ENCODE data around the gene CPSF4.

Gene CPSF4

DNA sequence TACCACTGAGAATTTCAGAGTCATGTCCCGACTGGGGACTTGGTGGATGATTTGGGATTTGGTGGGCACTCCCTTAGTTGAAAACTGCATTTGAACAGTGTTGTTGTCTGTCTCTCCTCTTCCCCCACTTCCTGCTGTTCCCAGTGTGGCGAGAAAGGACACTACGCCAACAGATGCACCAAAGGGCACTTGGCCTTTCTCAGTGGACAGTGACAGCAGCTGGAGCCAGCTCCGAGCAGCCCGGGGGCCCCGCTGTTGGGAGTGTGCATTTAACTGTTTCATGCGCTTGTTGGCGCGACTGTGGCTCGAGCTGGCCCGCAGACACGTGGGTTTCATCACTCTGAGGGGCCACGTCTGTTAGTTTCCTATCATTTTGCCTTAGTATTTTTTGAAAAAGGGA lies 17.5 kb downstream of the CPSF4 start:
- no peak for TF ChIP-seq CTCF (IDR thresholded peaks at IDR 0.05; ENCODE audit: insufficient read depth, missing control alignments)
- DNase-seq (ENCODE audit: insufficient read length, low spot score) (no peak), FAIRE-seq (no peak)

GRCh38 chr7:99457050-99457649 lies 18.4 kb downstream of the CPSF4 start:
- FAIRE-seq (no peak), DNase-seq (ENCODE audit: insufficient read length, low spot score) (no peak)
- TF ChIP-seq CTCF (IDR thresholded peaks at IDR 0.05; ENCODE audit: insufficient read depth, missing control alignments) = no peak

DNA sequence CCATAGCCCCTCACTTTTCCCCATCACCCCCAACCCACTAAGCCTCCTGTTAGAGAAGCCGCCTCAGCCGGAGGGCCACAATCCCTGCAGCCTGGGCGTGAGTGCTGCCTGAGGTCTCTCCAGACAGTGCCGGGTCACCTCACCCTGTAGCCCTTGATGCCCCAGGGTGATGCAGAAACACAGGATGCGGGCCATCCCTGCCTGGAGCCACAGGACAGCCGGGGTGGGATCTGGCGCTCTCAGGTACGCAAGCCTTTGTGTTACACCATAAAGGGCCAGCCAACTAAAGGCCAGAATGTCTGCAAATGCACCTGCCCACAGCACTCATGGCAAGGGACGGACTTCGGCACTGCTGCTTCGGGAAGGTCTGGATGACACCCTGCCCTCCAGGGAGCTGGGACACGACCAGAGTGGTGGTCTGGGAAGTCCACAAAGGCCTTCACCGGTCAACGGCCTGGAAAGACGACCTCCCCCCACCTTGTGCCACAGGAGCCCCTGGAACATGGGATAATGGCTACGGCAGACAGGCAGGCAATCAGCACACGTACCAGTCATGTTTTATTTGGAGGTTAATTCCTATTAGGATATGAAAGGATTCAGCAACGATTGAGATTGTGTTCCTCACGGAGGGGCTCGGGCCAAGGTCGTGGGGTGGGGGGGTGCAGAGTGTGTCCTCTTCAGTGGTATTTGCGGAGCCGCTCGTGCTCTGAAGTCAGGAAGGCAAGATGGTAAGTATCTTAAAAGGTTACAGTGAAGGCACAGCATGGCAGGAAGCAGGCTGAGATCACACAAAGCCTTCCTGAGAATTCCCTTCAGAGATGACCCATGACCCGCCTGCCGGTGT lies 19.1 kb downstream of the CPSF4 start:
- no peak for FAIRE-seq
- no peak for DNase-seq (ENCODE audit: insufficient read length, low spot score)

GRCh38 chr7:99459087-99459486 lies 20.3 kb downstream of the CPSF4 start:
- DNase-seq (ENCODE audit: insufficient read length, low spot score) (no peak), FAIRE-seq (no peak)

More for the DNA sequence above, 19.1 kb downstream of the CPSF4 start:
- TF ChIP-seq CTCF (IDR thresholded peaks at IDR 0.05; ENCODE audit: insufficient read depth, missing control alignments) = no peak

DNA sequence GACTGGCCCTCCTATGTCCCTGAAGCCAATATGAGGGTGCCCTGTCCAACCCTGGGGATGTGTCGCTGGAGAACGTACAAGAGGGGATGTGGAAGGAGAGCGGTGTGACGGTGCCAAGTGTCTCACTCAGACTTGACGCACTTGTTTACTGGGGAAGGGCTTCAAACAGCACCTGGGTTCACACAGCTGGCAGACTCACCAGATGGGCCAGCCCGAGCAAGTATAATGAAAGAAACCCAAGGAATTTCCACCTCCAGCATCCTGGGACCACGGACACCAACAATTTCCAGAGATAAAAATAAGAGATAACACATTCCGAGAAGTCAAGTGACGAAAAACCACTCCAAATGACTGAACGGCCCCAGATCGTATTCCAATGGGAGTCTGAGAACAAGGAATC lies 21.9 kb downstream of the CPSF4 start:
- DNase-seq (ENCODE audit: insufficient read length, low spot score) (no peak), FAIRE-seq (no peak)
- TF ChIP-seq CTCF (IDR thresholded peaks at IDR 0.05; ENCODE audit: insufficient read depth, missing control alignments) = no peak

More at GRCh38 chr7:99459087-99459486, 20.3 kb downstream of the CPSF4 start:
- TF ChIP-seq CTCF (IDR thresholded peaks at IDR 0.05; ENCODE audit: insufficient read depth, missing control alignments) = peak; percentile 28

- DNase-seq (ENCODE audit: insufficient read length, low spot score) = no peak
- TF ChIP-seq CTCF (IDR thresholded peaks at IDR 0.05; ENCODE audit: insufficient read depth, missing control alignments) = no peak
- no peak for FAIRE-seq
These were observed 22.5 kb downstream of the CPSF4 start for GRCh38 chr7:99461221-99461620.

GRCh38 chr7:99465421-99465768 lies 26.7 kb downstream of the CPSF4 start:
- DNase-seq (ENCODE audit: insufficient read length, low spot score) = no peak
- TF ChIP-seq CTCF (IDR thresholded peaks at IDR 0.05; ENCODE audit: insufficient read depth, missing control alignments) = no peak
- FAIRE-seq = no peak

All from D721Med (cell line).